Neural progenitor cell (in vitro differentiated cells): Measurements from ENCODE around the gene GPR39. TPM values are rescaled to one million over a fixed set of nuclear protein-coding genes. Genes with fewer than 3 reads are reported as not detected.

ENCODE experiments used
- DNase-seq: peaks from one replicate; pipeline ENCODE4 v3.0.0-alpha.2; 2016; ENCODE audit warnings: low spot score
- H2AFZ ChIP-seq: fragments of 200-600 bp; sonication (generic); replicated peaks from 2 replicates; pipeline ENCODE4 v1.6.1; 2016; ENCODE audit warnings: antibody characterized with exemption
- H3F3A ChIP-seq: fragments of 200-600 bp; sonication (generic); 2 replicates; pipeline ENCODE4 v1.6.1; 2016; ENCODE audit warnings: antibody characterized with exemption, low read depth
- H3K27ac ChIP-seq: fragments of 200-600 bp; sonication (generic); 2 replicates; pipeline ENCODE4 v1.5.1; 2016; ENCODE audit warnings: mild to moderate bottlenecking
- H3K27me3 ChIP-seq: fragments of 200-600 bp; sonication (generic); 2 replicates; pipeline ENCODE4 v1.6.1; 2016; ENCODE audit warnings: mild to moderate bottlenecking, moderate library complexity
- H3K36me3 ChIP-seq: fragments of 200-600 bp; sonication (generic); 2 replicates; pipeline ENCODE4 v1.5.1; 2016
- H3K4me1 ChIP-seq: fragments of 200-600 bp; sonication (generic); 2 replicates; pipeline ENCODE4 v1.6.1; 2016; ENCODE audit warnings: mixed run types
- H3K4me2 ChIP-seq: fragments of 200-600 bp; sonication (generic); 2 replicates; pipeline ENCODE4 v1.6.1; 2016
- H3K4me3 ChIP-seq: fragments of 200-600 bp; sonication (generic); 2 replicates; pipeline ENCODE4 v1.5.1; 2016
- H3K79me2 ChIP-seq: fragments of 200-600 bp; sonication (generic); 2 replicates; pipeline ENCODE4 v1.6.1; 2016; ENCODE audit warnings: low read depth
- H3K9ac ChIP-seq: fragments of 200-600 bp; sonication (generic); 2 replicates; pipeline ENCODE4 v1.6.1; 2016
- H3K9me3 ChIP-seq: fragments of 200-600 bp; sonication (generic); 2 replicates; pipeline ENCODE4 v1.5.1; 2016; ENCODE audit warnings: low read depth
- H4K20me1 ChIP-seq: fragments of 200-600 bp; sonication (generic); 2 replicates; pipeline ENCODE4 v1.6.1; 2016; ENCODE audit warnings: low read depth
- H3K27ac Mint-ChIP-seq: 3 replicates; pipeline ENCODE4 v1.8.0; 2021; ENCODE audit warnings: mixed read lengths
- H3K27me3 Mint-ChIP-seq: 2 replicates; pipeline ENCODE4 v1.8.0; 2022; ENCODE audit warnings: low read depth, mild to moderate bottlenecking, inconsistent platforms, moderate library complexity, mixed read lengths; ENCODE audit not compliant: insufficient read depth
- H3K36me3 Mint-ChIP-seq: 3 replicates; pipeline ENCODE4 v1.8.0; 2021; ENCODE audit warnings: mixed read lengths
- H3K4me1 Mint-ChIP-seq: 3 replicates; pipeline ENCODE4 v1.8.0; 2021; ENCODE audit warnings: mixed read lengths
- H3K4me3 Mint-ChIP-seq: 3 replicates; pipeline ENCODE4 v1.8.0; 2021; ENCODE audit warnings: mild to moderate bottlenecking, moderate library complexity, mixed read lengths
- H3K9me3 Mint-ChIP-seq: 3 replicates; pipeline ENCODE4 v1.8.0; 2020; ENCODE audit warnings: mixed read lengths
- CTCF ChIP-seq: fragments of 200-600 bp; sonication (generic); IDR thresholded peaks from 2 replicates; pipeline ENCODE4 v1.5.1; 2017; ENCODE audit warnings: antibody characterized with exemption, mild to moderate bottlenecking
- EZH2 ChIP-seq: fragments of 200-600 bp; sonication (generic); IDR thresholded peaks from 2 replicates; pipeline ENCODE4 v1.6.1; 2017; ENCODE audit warnings: antibody characterized with exemption, mild to moderate bottlenecking, moderate library complexity
- EZH2phosphoT487 ChIP-seq: fragments of 200-600 bp; sonication (generic); IDR thresholded peaks from 2 replicates; pipeline ENCODE4 v1.6.1; 2017; ENCODE audit warnings: antibody characterized with exemption
- total RNA-seq: library from RNA; depleted of rRNA; stranded (reverse); fragments of >200 nt; gene quantifications from 2 replicates; pipeline ENCODE4 v1.2.3, GENCODE V29; 2015; ENCODE audit warnings: low replicate concordance

GPR39 gene
- total RNA-seq, 1 donor from 2014 or later = 0.28 TPM

GRCh38 chr2:132515010-132515409 lies 98.4 kb downstream of the GPR39 start:
- no peaks in the 10 kb centered on the region for H3K4me1 Mint-ChIP-seq

GRCh38 chr2:132517386-132517785 lies 100.8 kb downstream of the GPR39 start:
- Histone ChIP-seq H3K27ac (no peak overlapping the region), H3K79me2 (no peaks in the 10 kb centered on the region), H3K9me3 (no peaks in the 10 kb centered on the region), H3K4me1 (no peaks in the 10 kb centered on the region), H3K36me3 (no peaks in the 10 kb centered on the region), H3K4me3 (no peak overlapping the region), H3K4me2 (no peak overlapping the region), H3K9ac (no peak overlapping the region), H3F3A (no peaks in the 10 kb centered on the region), H3K27me3 (no peaks in the 10 kb centered on the region), H2AFZ (no peak overlapping the region), H4K20me1 (no peaks in the 10 kb centered on the region)
- DNase-seq = no peak
- H3K27me3 Mint-ChIP-seq = peaks cover 3% of the 10 kb centered on the region
- H3K36me3 Mint-ChIP-seq = no peaks in the 10 kb centered on the region
- H3K4me1 Mint-ChIP-seq = no peaks in the 10 kb centered on the region
- no peak overlapping the region for H3K4me3 Mint-ChIP-seq
- TF ChIP-seq EZH2 = no peak
- TF ChIP-seq CTCF = no peak
- no peak for TF ChIP-seq EZH2phosphoT487
- H3K27ac Mint-ChIP-seq = no peak overlapping the region
- H3K9me3 Mint-ChIP-seq = peaks cover 2% of the 10 kb centered on the region

More at GRCh38 chr2:132515010-132515409, 98.4 kb downstream of the GPR39 start:
- no peaks in the 10 kb centered on the region for H4K20me1 ChIP-seq
- no peaks in the 10 kb centered on the region for H3K79me2 ChIP-seq
- H3K27ac ChIP-seq = no peak overlapping the region
- no peaks in the 10 kb centered on the region for H3K9me3 ChIP-seq
- no peaks in the 10 kb centered on the region for H3K27me3 ChIP-seq
- H3K36me3 ChIP-seq = no peaks in the 10 kb centered on the region
- no peak for DNase-seq
- TF ChIP-seq EZH2phosphoT487 (no peak), CTCF (no peak), EZH2 (no peak)
- no peak overlapping the region for H3K9ac ChIP-seq
- H3K4me2 ChIP-seq = no peak overlapping the region
- no peak overlapping the region for H3K4me3 ChIP-seq
- no peaks in the 10 kb centered on the region for H3K4me1 ChIP-seq
- H3K4me3 Mint-ChIP-seq = no peak overlapping the region
- peaks cover under 1% of the 10 kb centered on the region for H3K27me3 Mint-ChIP-seq
- H2AFZ ChIP-seq = no peak overlapping the region
- no peaks in the 10 kb centered on the region for H3F3A ChIP-seq
- no peaks in the 10 kb centered on the region for H3K36me3 Mint-ChIP-seq
- H3K27ac Mint-ChIP-seq = no peak overlapping the region
- no peaks in the 10 kb centered on the region for H3K9me3 Mint-ChIP-seq

GRCh38 chr2:132518302-132518701 lies 101.7 kb downstream of the GPR39 start:
- Mint-ChIP-seq H3K4me1 (no peaks in the 10 kb centered on the region), H3K27ac (no peak overlapping the region), H3K36me3 (no peaks in the 10 kb centered on the region), H3K27me3 (peaks cover 3% of the 10 kb centered on the region), H3K4me3 (no peak overlapping the region), H3K9me3 (peaks cover 2% of the 10 kb centered on the region)
- H3K36me3 ChIP-seq = no peaks in the 10 kb centered on the region
- H3F3A ChIP-seq = no peaks in the 10 kb centered on the region
- no peaks in the 10 kb centered on the region for H3K27me3 ChIP-seq
- H3K4me1 ChIP-seq = no peaks in the 10 kb centered on the region
- no peaks in the 10 kb centered on the region for H3K79me2 ChIP-seq
- no peak overlapping the region for H3K27ac ChIP-seq
- DNase-seq = no peak
- H3K9ac ChIP-seq = no peak overlapping the region
- no peak overlapping the region for H3K4me2 ChIP-seq
- H4K20me1 ChIP-seq = no peaks in the 10 kb centered on the region
- no peak overlapping the region for H2AFZ ChIP-seq
- no peaks in the 10 kb centered on the region for H3K9me3 ChIP-seq
- no peak overlapping the region for H3K4me3 ChIP-seq
- TF ChIP-seq EZH2 (no peak), CTCF (no peak), EZH2phosphoT487 (no peak)
